Gastrocnemius medialis (tissue), 4 donors: ENCODE results near the gene LTV1.

Experiments used
- POLR2A ChIP-seq, 2 donors: fragments of 450-650 bp; IDR thresholded peaks; one replicate each; pipeline ENCODE4 v1.6.1; 2017; ENCODE audit warnings: antibody characterized with exemption in 2 of 2, mild to moderate bottlenecking in 2 of 2, moderate library complexity in 2 of 2
- TF ChIP-seq, protein P1 (sequence below), 5 experiments: fragments of 450-650 bp in 3 of 5; fragments of 200-600 bp in 2 of 5; sonication (generic) in 2 of 5; IDR thresholded peaks in 4 of 5; conservative IDR thresholded peaks in 1 of 5; 1 replicate in 4 of 5; 2 replicates in 1 of 5; pipeline ENCODE4 v1.5.1; 2016 to 2019; ENCODE audit warnings: antibody characterized with exemption in 5 of 5, mild to moderate bottlenecking in 3 of 5, moderate library complexity in 3 of 5

- TF ChIP-seq, protein P1, sequence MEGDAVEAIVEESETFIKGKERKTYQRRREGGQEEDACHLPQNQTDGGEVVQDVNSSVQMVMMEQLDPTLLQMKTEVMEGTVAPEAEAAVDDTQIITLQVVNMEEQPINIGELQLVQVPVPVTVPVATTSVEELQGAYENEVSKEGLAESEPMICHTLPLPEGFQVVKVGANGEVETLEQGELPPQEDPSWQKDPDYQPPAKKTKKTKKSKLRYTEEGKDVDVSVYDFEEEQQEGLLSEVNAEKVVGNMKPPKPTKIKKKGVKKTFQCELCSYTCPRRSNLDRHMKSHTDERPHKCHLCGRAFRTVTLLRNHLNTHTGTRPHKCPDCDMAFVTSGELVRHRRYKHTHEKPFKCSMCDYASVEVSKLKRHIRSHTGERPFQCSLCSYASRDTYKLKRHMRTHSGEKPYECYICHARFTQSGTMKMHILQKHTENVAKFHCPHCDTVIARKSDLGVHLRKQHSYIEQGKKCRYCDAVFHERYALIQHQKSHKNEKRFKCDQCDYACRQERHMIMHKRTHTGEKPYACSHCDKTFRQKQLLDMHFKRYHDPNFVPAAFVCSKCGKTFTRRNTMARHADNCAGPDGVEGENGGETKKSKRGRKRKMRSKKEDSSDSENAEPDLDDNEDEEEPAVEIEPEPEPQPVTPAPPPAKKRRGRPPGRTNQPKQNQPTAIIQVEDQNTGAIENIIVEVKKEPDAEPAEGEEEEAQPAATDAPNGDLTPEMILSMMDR (IDR thresholded peaks at IDR 0.05 in 4 of 5, conservative IDR thresholded peaks at IDR 0.05 in 1 of 5): no peak
- TF ChIP-seq POLR2A (IDR thresholded peaks at IDR 0.05): no peak
Measured at GRCh38 chr6:143894655-143895054, 51.5 kb downstream of the LTV1 start.
